Measurements from ENCODE around the gene PCBP3. TPM values are rescaled to one million over a fixed set of nuclear protein-coding genes. Genes with fewer than 3 reads are reported as not detected.

Gene PCBP3
- total and polyA plus RNA-seq, 2 of the 13 experiments (the other 11 are each of a cell fraction or from before 2014, with no cell fraction given): not detected

DNA sequence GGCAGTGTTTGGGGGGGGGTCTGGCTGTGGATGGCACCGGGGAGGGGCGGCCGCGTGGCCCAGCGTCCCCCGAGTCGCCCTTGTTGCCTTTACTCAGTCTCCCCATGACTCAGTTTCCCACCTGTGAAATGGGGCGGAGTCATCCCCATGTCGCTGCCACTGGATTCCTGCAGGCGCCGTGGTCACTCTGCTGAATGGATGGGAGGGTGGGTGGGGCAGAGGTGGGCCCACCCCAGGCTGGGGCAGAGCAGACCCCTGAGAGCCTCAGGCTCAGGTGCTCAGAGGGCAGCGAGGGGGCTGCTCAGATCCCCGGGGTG lies 340.1 kb downstream of the PCBP3 start:
- BruUV-seq (replicated peaks): no TSS peak
- Histone ChIP-seq H3K79me2 (ENCODE audit: insufficient read depth, low read length) (no peaks in the 10 kb centered on the region), H4K20me1 (ENCODE audit: insufficient read depth, low read length) (no peaks in the 10 kb centered on the region), H3K4me1 (ENCODE audit: insufficient read depth, low read length) (peaks cover 17% of the 10 kb centered on the region), H3K36me3 (replicated peaks in 1 of 2; ENCODE audit: control insufficient read depth in 1 of 2, insufficient read depth in 2 of 2, low read length in 2 of 2) (no peaks in the 10 kb centered on the region), H3K27me3 (ENCODE audit: control insufficient read depth in 1 of 2, insufficient read depth in 2 of 2, low read length in 2 of 2) (peaks cover 3 to 36% of the 10 kb centered on the region in 2 experiments; a peak in 4 of 5 replicates), H2AFZ (ENCODE audit: low read length) (no peak overlapping the region), H3K4me3 (replicated peaks in 1 of 3; ENCODE audit: insufficient read depth in 1 of 3, low read depth in 2 of 3, low read length in 3 of 3) (no peak overlapping the region), H3K9me3 (ENCODE audit: low read length) (no peaks in the 10 kb centered on the region), H3K27ac (ENCODE audit: extremely low read length, insufficient read depth, low read length) (no peak overlapping the region), H3K4me2 (ENCODE audit: low read depth, low read length) (no peak overlapping the region), H3K9ac (ENCODE audit: insufficient read depth, low read depth, low read length) (no peak overlapping the region)
- DNase-seq (ENCODE audit: low spot score) (no peak), ATAC-seq (no peak), FAIRE-seq (no peak)
- ChIA-PET CTCF (ENCODE audit: low intra/inter-chr PET ratio, low total read pairs) (no interaction called here), POLR2A (no interaction called here)
- WGBS (ENCODE audit: low lambda C conversion rate): 88% methylated on average over 8 of the region's 13 CpGs
- in situ Hi-C loops (cut with HindIII; ENCODE audit: extremely low pct_ligation_motif_present, low pct_unique_long_range_greater_than_20kb): no loop called here
- intact Hi-C loops (cut with micrococcal nuclease; ENCODE audit: unreplicated experiment): no loop called here
- TF ChIP-seq ZC3H4 (CRISPR knock-in tag; IDR thresholded peaks at IDR 0.05; ENCODE audit: borderline replicate concordance) (no peak), KLF13 (CRISPR knock-in tag; IDR thresholded peaks at IDR 0.05) (no peak), ZNF615 (CRISPR knock-in tag; IDR thresholded peaks at IDR 0.05; ENCODE audit: borderline replicate concordance) (no peak), ZBTB42 (CRISPR knock-in tag; IDR thresholded peaks at IDR 0.05) (no peak), HMGA1 (CRISPR knock-in tag; conservative IDR thresholded peaks at IDR 0.05) (no peak), CBX2 (IDR thresholded peaks at IDR 0.05; ENCODE audit: low read depth, low read length) (no peak), CBX2 (CRISPR knock-in tag; IDR thresholded peaks at IDR 0.05; ENCODE audit: low read depth) (no peak)
- TF ChIP-seq, protein P1, sequence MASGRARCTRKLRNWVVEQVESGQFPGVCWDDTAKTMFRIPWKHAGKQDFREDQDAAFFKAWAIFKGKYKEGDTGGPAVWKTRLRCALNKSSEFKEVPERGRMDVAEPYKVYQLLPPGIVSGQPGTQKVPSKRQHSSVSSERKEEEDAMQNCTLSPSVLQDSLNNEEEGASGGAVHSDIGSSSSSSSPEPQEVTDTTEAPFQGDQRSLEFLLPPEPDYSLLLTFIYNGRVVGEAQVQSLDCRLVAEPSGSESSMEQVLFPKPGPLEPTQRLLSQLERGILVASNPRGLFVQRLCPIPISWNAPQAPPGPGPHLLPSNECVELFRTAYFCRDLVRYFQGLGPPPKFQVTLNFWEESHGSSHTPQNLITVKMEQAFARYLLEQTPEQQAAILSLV (CRISPR knock-in tag; IDR thresholded peaks at IDR 0.05; ENCODE audit: borderline replicate concordance): no peak
- TF ChIP-seq, protein P2, sequence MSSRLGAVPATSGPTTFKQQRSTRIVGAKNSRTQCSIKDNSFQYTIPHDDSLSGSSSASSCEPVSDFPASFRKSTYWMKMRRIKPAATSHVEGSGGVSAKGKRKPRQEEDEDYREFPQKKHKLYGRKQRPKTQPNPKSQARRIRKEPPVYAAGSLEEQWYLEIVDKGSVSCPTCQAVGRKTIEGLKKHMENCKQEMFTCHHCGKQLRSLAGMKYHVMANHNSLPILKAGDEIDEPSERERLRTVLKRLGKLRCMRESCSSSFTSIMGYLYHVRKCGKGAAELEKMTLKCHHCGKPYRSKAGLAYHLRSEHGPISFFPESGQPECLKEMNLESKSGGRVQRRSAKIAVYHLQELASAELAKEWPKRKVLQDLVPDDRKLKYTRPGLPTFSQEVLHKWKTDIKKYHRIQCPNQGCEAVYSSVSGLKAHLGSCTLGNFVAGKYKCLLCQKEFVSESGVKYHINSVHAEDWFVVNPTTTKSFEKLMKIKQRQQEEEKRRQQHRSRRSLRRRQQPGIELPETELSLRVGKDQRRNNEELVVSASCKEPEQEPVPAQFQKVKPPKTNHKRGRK (CRISPR knock-in tag; IDR thresholded peaks at IDR 0.05): no peak
- TF ChIP-seq, protein P3, sequence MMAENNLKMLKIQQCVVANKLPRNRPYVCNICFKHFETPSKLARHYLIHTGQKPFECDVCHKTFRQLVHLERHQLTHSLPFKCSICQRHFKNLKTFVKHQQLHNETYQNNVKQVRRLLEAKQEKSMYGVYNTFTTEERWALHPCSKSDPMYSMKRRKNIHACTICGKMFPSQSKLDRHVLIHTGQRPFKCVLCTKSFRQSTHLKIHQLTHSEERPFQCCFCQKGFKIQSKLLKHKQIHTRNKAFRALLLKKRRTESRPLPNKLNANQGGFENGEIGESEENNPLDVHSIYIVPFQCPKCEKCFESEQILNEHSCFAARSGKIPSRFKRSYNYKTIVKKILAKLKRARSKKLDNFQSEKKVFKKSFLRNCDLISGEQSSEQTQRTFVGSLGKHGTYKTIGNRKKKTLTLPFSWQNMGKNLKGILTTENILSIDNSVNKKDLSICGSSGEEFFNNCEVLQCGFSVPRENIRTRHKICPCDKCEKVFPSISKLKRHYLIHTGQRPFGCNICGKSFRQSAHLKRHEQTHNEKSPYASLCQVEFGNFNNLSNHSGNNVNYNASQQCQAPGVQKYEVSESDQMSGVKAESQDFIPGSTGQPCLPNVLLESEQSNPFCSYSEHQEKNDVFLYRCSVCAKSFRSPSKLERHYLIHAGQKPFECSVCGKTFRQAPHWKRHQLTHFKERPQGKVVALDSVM (CRISPR knock-in tag; IDR thresholded peaks at IDR 0.05): no peak

Data from HepG2 (cell line).